ENCODE data around the gene IQCB1.
"Not testable (repeated sequence)": the region's sequence is repeated elsewhere in the genome, so short reads cannot be mapped to it uniquely, and the experiment has no call there.

IQCB1 gene

DNA sequence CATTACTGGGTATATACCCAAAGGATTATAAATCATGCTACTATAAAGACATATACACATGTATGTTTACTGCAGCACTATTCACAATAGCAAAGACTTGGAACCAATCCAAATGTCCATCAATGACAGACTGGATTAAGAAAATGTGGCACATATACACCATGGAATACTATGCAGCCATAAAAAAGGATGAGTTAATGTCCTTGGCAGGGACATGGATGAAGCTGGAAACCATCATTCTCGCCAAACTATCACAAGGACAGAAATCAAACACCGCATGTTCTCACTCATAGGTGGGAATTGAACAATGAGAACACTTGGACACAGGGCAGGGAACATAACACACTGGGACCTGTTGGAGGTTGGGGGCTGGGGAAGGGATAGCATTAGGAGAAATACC is 91.8 kb downstream of the IQCB1 start:
- not testable (repeated sequence) for DNase-seq

- no peak for DNase-seq
Observed at GRCh38 chr3:121740896-121741295, 94.0 kb downstream of the IQCB1 start.

GRCh38 chr3:121739902-121740301 is 95.0 kb downstream of the IQCB1 start:
- no peak for DNase-seq

- no peak for DNase-seq
Observed at GRCh38 chr3:121737644-121738043, 97.2 kb downstream of the IQCB1 start.

DNA sequence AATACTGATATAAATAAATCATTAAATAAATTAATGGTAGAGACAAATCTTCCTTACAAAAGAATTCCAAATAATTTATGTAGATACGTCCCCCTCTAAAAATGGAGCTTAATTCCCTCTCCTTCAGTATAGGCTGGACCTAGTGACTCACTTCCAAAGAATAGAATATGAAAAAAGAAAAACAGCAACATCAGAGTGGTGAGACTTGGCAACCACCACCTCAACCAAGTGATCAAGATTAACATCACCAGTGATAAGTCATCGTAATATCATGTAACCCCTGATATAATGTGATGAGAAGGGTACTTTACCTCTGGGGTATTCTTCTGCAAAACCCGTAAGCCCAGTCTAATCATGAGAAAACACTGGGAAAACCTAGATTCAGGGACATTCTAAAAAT is 98.7 kb downstream of the IQCB1 start:
- no peak for DNase-seq

DNA sequence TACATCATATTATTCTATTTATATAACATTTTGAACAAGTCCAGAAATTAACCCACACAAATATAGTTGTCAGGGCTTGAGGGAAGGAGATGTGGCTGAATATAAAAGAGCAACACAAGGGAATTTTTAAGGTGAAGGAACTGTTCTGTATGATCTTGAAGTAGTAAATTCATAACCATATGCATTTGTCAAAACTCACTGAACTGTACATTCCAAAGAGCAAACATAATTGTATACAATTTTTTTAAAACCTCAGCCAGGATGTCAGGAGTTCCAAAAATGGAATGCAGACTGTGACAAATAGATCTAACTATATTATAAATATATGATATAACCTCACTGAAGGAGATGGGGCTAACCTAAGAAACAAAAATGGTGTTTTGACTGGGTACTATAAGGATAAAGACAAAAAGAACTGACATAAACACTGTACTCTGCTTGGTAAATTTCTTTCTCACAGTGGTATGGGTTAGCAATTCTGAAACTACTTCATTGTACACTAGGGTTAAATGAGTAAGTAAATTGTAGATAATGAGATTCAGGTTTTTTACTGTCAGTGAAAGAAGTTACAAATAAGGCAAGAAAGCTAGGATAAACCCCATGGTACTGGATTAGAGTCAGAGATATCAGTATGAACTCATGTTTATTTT is 99.7 kb downstream of the IQCB1 start:
- no peak for DNase-seq

DNA sequence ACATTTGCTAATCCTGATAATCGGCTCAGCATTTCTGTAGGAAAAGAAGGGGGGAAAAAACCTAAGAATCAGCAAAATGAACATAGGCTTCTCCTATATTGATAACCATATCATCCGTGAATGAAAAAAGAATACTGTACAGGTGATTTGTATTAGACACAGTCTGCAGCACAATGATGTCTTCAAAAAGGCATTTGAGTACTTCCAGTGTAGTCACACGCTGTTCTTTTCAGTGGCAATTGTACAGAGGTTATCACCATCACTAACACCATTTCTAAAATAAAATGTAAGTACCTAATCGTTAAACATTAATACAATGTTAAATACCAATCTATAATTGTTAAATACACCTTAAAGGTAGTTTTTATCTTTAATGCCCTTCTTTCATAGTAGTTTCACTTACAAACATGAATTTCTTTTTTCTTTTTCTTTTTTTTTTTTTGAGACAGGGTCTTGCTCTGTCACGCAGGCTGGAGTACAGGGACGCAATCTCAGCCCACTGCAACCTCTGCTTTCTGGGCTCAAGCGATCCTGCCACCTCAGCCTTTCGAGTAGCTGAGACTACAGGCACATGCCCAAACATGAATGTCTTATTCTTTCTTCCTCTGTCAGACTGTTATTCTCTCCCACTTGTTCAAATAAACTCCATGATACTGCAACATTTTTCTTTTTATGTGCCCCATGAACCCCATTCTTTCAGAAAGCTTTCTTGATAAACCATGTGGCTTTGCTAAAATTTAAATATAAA is 103.7 kb downstream of the IQCB1 start:
- no peak for DNase-seq

DNA sequence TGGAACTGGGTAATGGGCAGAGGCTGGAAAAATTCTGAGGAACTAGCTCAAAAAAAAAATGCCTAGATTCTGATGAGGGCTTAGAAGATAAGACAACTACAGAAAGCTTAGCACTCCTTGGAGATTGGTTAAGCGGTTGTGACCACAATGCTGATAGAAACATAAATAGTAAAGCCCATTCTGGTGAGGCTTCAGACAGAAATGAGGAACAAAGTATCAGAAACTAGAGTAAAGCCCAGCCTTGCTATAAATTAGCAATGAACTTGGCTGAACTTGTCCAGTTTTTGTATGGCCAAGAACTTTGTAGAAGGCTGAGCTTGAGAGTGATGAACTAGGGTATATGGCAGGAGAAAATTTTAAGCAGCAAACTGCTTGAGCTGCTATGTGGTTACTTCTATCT is 110.7 kb downstream of the IQCB1 start:
- no peak for DNase-seq

DNA sequence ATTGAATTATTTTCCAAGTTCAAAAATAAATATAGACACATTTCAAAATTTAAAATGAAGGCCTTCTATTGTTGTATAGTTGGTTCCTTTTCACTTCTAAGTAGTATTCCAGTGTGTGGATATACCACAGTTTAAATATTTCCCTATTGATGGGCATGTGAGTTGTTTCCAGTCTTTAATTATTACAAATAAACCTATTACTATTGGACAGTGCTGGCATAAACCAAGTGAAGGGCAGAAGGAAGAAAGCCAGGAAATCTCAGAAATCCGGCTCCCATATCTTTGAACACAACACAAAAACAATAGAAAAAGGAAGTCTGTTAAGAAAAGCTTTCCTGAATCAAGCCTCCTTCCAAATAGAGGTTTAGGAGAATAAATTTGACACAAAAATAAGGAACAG is 111.4 kb downstream of the IQCB1 start:
- DNase-seq = no peak

GRCh38 chr3:121722411-121722810 is 112.4 kb downstream of the IQCB1 start:
- DNase-seq = no peak

DNA sequence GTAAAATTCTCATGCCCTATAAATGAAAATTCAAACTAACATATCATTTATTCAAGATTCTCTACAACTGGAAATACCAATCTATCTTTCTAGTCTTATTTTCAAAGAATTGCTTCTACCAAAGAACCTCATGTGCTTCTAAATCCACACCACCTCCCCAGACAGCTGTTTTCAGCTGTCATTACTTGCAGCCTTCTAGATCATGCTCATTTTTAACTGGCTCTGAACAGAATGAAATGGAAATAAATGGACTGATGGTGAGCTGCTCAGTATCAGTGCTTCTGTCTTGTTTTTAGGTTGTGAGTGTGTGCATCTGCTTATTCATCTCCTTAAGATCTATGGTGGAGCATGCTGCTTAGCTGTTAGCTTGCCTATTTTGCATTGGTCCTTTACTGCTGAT is 114.7 kb downstream of the IQCB1 start:
- DNase-seq = no peak

Data from stimulated activated CD4-positive, alpha-beta T cell treated with anti-CD3 and anti-CD28 coated beads, Interleukin-2, amount 100 ng/mL, for 24 hours (primary cell).